Measurements from ENCODE around the gene ARHGEF2. TPM values are rescaled to one million over a fixed set of nuclear protein-coding genes. Genes with fewer than 3 reads are reported as not detected.

The ARHGEF2 gene
- polyA plus RNA-seq, 2 donors, result 15.9 to 26.6 TPM

GRCh38 chr1:155929057-155929456 is 49.3 kb downstream of the ARHGEF2 start:
- 53 to 59% methylated on average over 5 of the region's 5 CpGs for WGBS, 2 donors
- peaks cover 10 to 18% of the 10 kb centered on the region in 2 donors for H3K36me3 ChIP-seq (ENCODE audit: control insufficient read depth in 2 of 2, insufficient read depth in 2 of 2, low read length in 1 of 2)
- H3K27me3 ChIP-seq (ENCODE audit: control insufficient read depth in 1 of 2, insufficient read depth in 2 of 2, low read length in 2 of 2), result no peaks in the 10 kb centered on the region
- H3K4me1 ChIP-seq (ENCODE audit: control insufficient read depth in 2 of 2, insufficient read depth in 2 of 2, low read length in 1 of 2), result peaks cover 0 to 4% of the 10 kb centered on the region in 2 donors
- H3K27ac ChIP-seq (ENCODE audit: low read depth in 2 of 2, low read length in 1 of 2), result no peak overlapping the region
- H3K9me3 ChIP-seq (ENCODE audit: control insufficient read depth in 2 of 2, insufficient read depth in 1 of 2, low read depth in 1 of 2, low read length in 1 of 2), result no peaks in the 10 kb centered on the region
- H3K4me3 ChIP-seq (ENCODE audit: low read depth in 1 of 2, low read length in 2 of 2), result no peak overlapping the region

GRCh38 chr1:155925506-155925905 is 52.8 kb downstream of the ARHGEF2 start:
- no peak overlapping the region for H3K27ac ChIP-seq (ENCODE audit: low read depth in 2 of 2, low read length in 1 of 2)
- no peaks in the 10 kb centered on the region for H3K9me3 ChIP-seq (ENCODE audit: control insufficient read depth in 2 of 2, insufficient read depth in 1 of 2, low read depth in 1 of 2, low read length in 1 of 2)
- no peaks in the 10 kb centered on the region for H3K4me1 ChIP-seq (ENCODE audit: control insufficient read depth in 2 of 2, insufficient read depth in 2 of 2, low read length in 1 of 2)

GRCh38 chr1:155920717-155921116 is 57.6 kb downstream of the ARHGEF2 start:
- Histone ChIP-seq H3K27me3 (ENCODE audit: control insufficient read depth in 1 of 2, insufficient read depth in 2 of 2, low read length in 2 of 2) (no peaks in the 10 kb centered on the region), H3K27ac (ENCODE audit: low read depth in 2 of 2, low read length in 1 of 2) (no peak overlapping the region), H3K4me1 (ENCODE audit: control insufficient read depth in 2 of 2, insufficient read depth in 2 of 2, low read length in 1 of 2) (no peaks in the 10 kb centered on the region), H3K36me3 (ENCODE audit: control insufficient read depth in 2 of 2, insufficient read depth in 2 of 2, low read length in 1 of 2) (peaks cover 16 to 19% of the 10 kb centered on the region in 2 donors), H3K9me3 (ENCODE audit: control insufficient read depth in 2 of 2, insufficient read depth in 1 of 2, low read depth in 1 of 2, low read length in 1 of 2) (no peaks in the 10 kb centered on the region), H3K4me3 (ENCODE audit: low read depth in 1 of 2, low read length in 2 of 2) (no peak overlapping the region)
- 89 to 90% methylated on average over 3 of the region's 3 CpGs for WGBS, 2 donors

More at GRCh38 chr1:155925506-155925905, 52.8 kb downstream of the ARHGEF2 start:
- peaks cover 21 to 25% of the 10 kb centered on the region in 2 donors for H3K36me3 ChIP-seq (ENCODE audit: control insufficient read depth in 2 of 2, insufficient read depth in 2 of 2, low read length in 1 of 2)
- no peaks in the 10 kb centered on the region for H3K27me3 ChIP-seq (ENCODE audit: control insufficient read depth in 1 of 2, insufficient read depth in 2 of 2, low read length in 2 of 2)
- WGBS, 2 donors, result 88 to 96% methylated on average over 2 of the region's 2 CpGs
- H3K4me3 ChIP-seq (ENCODE audit: low read depth in 1 of 2, low read length in 2 of 2), result no peak overlapping the region

- no peaks in the 10 kb centered on the region for H3K4me1 ChIP-seq (ENCODE audit: control insufficient read depth in 2 of 2, insufficient read depth in 2 of 2, low read length in 1 of 2)
- H3K4me3 ChIP-seq (ENCODE audit: low read depth in 1 of 2, low read length in 2 of 2), result no peak overlapping the region
- no peaks in the 10 kb centered on the region for H3K27me3 ChIP-seq (ENCODE audit: control insufficient read depth in 1 of 2, insufficient read depth in 2 of 2, low read length in 2 of 2)
- no peaks in the 10 kb centered on the region for H3K9me3 ChIP-seq (ENCODE audit: control insufficient read depth in 2 of 2, insufficient read depth in 1 of 2, low read depth in 1 of 2, low read length in 1 of 2)
- 95 to 100% methylated on average over 2 of the region's 2 CpGs for WGBS, 2 donors
- peaks cover 12 to 16% of the 10 kb centered on the region in 2 donors for H3K36me3 ChIP-seq (ENCODE audit: control insufficient read depth in 2 of 2, insufficient read depth in 2 of 2, low read length in 1 of 2)
- H3K27ac ChIP-seq (ENCODE audit: low read depth in 2 of 2, low read length in 1 of 2), result no peak overlapping the region
These were observed 58.5 kb downstream of the ARHGEF2 start for GRCh38 chr1:155919801-155920200.

GRCh38 chr1:155918660-155919059 is 59.7 kb downstream of the ARHGEF2 start:
- H3K9me3 ChIP-seq (ENCODE audit: control insufficient read depth in 2 of 2, insufficient read depth in 1 of 2, low read depth in 1 of 2, low read length in 1 of 2), result no peaks in the 10 kb centered on the region
- H3K27me3 ChIP-seq (ENCODE audit: control insufficient read depth in 1 of 2, insufficient read depth in 2 of 2, low read length in 2 of 2), result no peaks in the 10 kb centered on the region
- H3K4me1 ChIP-seq (ENCODE audit: control insufficient read depth in 2 of 2, insufficient read depth in 2 of 2, low read length in 1 of 2), result no peaks in the 10 kb centered on the region
- H3K27ac ChIP-seq (ENCODE audit: low read depth in 2 of 2, low read length in 1 of 2), result no peak overlapping the region
- H3K36me3 ChIP-seq (ENCODE audit: control insufficient read depth in 2 of 2, insufficient read depth in 2 of 2, low read length in 1 of 2), result peaks cover 12 to 16% of the 10 kb centered on the region in 2 donors
- 62 to 67% methylated on average over 3 of the region's 3 CpGs for WGBS, 2 donors
- no peak overlapping the region for H3K4me3 ChIP-seq (ENCODE audit: low read depth in 1 of 2, low read length in 2 of 2)

GRCh38 chr1:155913969-155914757 is 64.2 kb downstream of the ARHGEF2 start:
- no peak overlapping the region for H3K4me3 ChIP-seq (ENCODE audit: low read depth in 1 of 2, low read length in 2 of 2)
- no peaks in the 10 kb centered on the region for H3K9me3 ChIP-seq (ENCODE audit: control insufficient read depth in 2 of 2, insufficient read depth in 1 of 2, low read depth in 1 of 2, low read length in 1 of 2)
- 67% methylated on average over 6 of the region's 6 CpGs for WGBS, 2 donors
- no peaks in the 10 kb centered on the region for H3K27me3 ChIP-seq (ENCODE audit: control insufficient read depth in 1 of 2, insufficient read depth in 2 of 2, low read length in 2 of 2)
- no peaks in the 10 kb centered on the region for H3K4me1 ChIP-seq (ENCODE audit: control insufficient read depth in 2 of 2, insufficient read depth in 2 of 2, low read length in 1 of 2)
- H3K36me3 ChIP-seq (ENCODE audit: control insufficient read depth in 2 of 2, insufficient read depth in 2 of 2, low read length in 1 of 2), result peaks cover 0 to 6% of the 10 kb centered on the region in 2 donors
- no peak overlapping the region for H3K27ac ChIP-seq (ENCODE audit: low read depth in 2 of 2, low read length in 1 of 2)

- H3K36me3 ChIP-seq (ENCODE audit: control insufficient read depth in 2 of 2, insufficient read depth in 2 of 2, low read length in 1 of 2), result peaks cover 0 to 2% of the 10 kb centered on the region in 2 donors
- WGBS, 2 donors, result 75 to 76% methylated on average over 11 of the region's 11 CpGs
- H3K4me1 ChIP-seq (ENCODE audit: control insufficient read depth in 2 of 2, insufficient read depth in 2 of 2, low read length in 1 of 2), result no peaks in the 10 kb centered on the region
- no peaks in the 10 kb centered on the region for H3K27me3 ChIP-seq (ENCODE audit: control insufficient read depth in 1 of 2, insufficient read depth in 2 of 2, low read length in 2 of 2)
- peak overlapping the region; percentile 73 to 88 for H3K27ac ChIP-seq (ENCODE audit: low read depth in 2 of 2, low read length in 1 of 2)
- no peak overlapping the region for H3K4me3 ChIP-seq (ENCODE audit: low read depth in 1 of 2, low read length in 2 of 2)
- no peaks in the 10 kb centered on the region for H3K9me3 ChIP-seq (ENCODE audit: control insufficient read depth in 2 of 2, insufficient read depth in 1 of 2, low read depth in 1 of 2, low read length in 1 of 2)
These were observed 66.3 kb downstream of the ARHGEF2 start for GRCh38 chr1:155912056-155912536.

GRCh38 chr1:155911156-155912055 is 66.9 kb downstream of the ARHGEF2 start, which contains the start of gene RIT1:
Gene RIT1 (minus strand): TSS chr1:155911349. CDS start chr1:155910761, 588 bp downstream.
- Histone ChIP-seq H3K36me3 (ENCODE audit: control insufficient read depth in 2 of 2, insufficient read depth in 2 of 2, low read length in 1 of 2) (peaks cover 0 to 3% of the 10 kb centered on the region in 2 donors), H3K27ac (ENCODE audit: low read depth in 2 of 2, low read length in 1 of 2) (peak within 1 kb of the TSS; percentile 88 to 96), H3K9me3 (ENCODE audit: control insufficient read depth in 2 of 2, insufficient read depth in 1 of 2, low read depth in 1 of 2, low read length in 1 of 2) (no peaks in the 10 kb centered on the region), H3K4me3 (ENCODE audit: low read depth in 1 of 2, low read length in 2 of 2) (peak within 1 kb of the TSS; percentile 61 to 93), H3K4me1 (ENCODE audit: control insufficient read depth in 2 of 2, insufficient read depth in 2 of 2, low read length in 1 of 2) (no peaks in the 10 kb centered on the region), H3K27me3 (ENCODE audit: control insufficient read depth in 1 of 2, insufficient read depth in 2 of 2, low read length in 2 of 2) (no peaks in the 10 kb centered on the region)
- 6% methylated on average over 34 of the region's 34 CpGs for WGBS, 2 donors

GRCh38 chr1:155910621-155911121 is 67.7 kb downstream of the ARHGEF2 start:
- Histone ChIP-seq H3K36me3 (ENCODE audit: control insufficient read depth in 2 of 2, insufficient read depth in 2 of 2, low read length in 1 of 2) (peaks cover 0 to 3% of the 10 kb centered on the region in 2 donors), H3K4me3 (ENCODE audit: low read depth in 1 of 2, low read length in 2 of 2) (peak overlapping the region; percentile 61 to 93), H3K4me1 (ENCODE audit: control insufficient read depth in 2 of 2, insufficient read depth in 2 of 2, low read length in 1 of 2) (no peaks in the 10 kb centered on the region), H3K27ac (ENCODE audit: low read depth in 2 of 2, low read length in 1 of 2) (peak overlapping the region; percentile 88 to 96), H3K9me3 (ENCODE audit: control insufficient read depth in 2 of 2, insufficient read depth in 1 of 2, low read depth in 1 of 2, low read length in 1 of 2) (no peaks in the 10 kb centered on the region), H3K27me3 (ENCODE audit: control insufficient read depth in 1 of 2, insufficient read depth in 2 of 2, low read length in 2 of 2) (no peaks in the 10 kb centered on the region)
- WGBS, 2 donors, result 1 to 2% methylated on average over 11 of the region's 11 CpGs

Data from esophagus (tissue), 2 donors.